ENCODE measurements around the gene PCTP. TPM values are rescaled to one million over a fixed set of nuclear protein-coding genes. Genes with fewer than 3 reads are reported as not detected.

The PCTP gene
- total RNA-seq, 2 donors from 2014 or later: 9.2 to 11.1 TPM

DNA sequence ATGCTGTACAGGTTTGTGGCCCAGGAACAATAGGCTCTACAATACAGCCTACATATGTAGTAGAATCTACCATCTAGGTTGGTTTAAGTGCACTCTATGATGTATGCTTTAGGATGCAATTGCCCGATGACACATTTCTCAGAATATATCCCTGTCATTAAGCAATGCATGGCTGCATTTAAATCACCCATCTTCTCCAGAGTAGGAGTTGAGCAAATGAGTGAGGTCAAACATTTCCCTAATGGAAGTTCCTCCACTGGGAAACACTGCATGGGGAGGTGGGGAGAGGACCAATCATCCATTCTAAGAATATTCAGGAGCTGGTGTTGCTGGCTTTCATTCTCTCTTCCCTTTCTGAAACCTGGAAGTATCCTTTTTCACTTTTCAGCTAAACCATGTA, 2.0 kb upstream of the PCTP start:
- ATAC-seq (replicated peaks in 1 of 2): no peak
- peaks cover 36% of the 10 kb centered on the region for H3K27me3 Mint-ChIP-seq (ENCODE audit: low read depth)

DNA sequence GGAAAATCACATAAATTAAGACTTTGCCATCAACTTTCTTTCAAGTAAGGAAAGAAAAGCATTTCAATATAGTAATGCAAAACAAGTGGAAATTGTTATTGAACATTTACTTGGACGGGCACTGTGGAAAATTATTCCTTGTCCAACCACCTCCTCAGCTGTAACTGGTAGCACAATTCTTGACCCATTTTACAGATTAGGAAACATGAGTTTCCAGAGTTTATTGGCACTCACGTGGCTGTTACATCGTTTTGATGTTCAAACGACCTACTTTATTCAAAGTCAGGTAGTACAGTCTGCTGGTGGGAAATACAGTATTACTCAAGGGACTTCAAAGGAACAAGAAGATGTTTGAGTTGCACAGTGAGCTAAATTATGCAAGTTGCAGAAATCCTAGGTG, 866 bp upstream of the PCTP start:
- Mint-ChIP-seq H3K27ac (peak overlapping the region; percentile 52), H3K9me3 (no peaks in the 10 kb centered on the region), H3K27me3 (ENCODE audit: low read depth) (peaks cover 35% of the 10 kb centered on the region), H3K36me3 (ENCODE audit: insufficient read depth in 2 of 2) (no peaks in the 10 kb centered on the region), H3K4me3 (peak overlapping the region; percentile 58 to 87), H3K4me1 (ENCODE audit: low read depth) (peaks cover 17% of the 10 kb centered on the region)
- ATAC-seq (replicated peaks in 1 of 2) (no peak), DNase-seq (no peak)

More for the DNA sequence above, 2.0 kb upstream of the PCTP start:
- no peak for DNase-seq
- Mint-ChIP-seq H3K4me3 (no peak overlapping the region), H3K36me3 (ENCODE audit: insufficient read depth in 2 of 2) (no peaks in the 10 kb centered on the region), H3K4me1 (ENCODE audit: low read depth) (peaks cover 17% of the 10 kb centered on the region), H3K9me3 (no peaks in the 10 kb centered on the region), H3K27ac (no peak overlapping the region)

DNA sequence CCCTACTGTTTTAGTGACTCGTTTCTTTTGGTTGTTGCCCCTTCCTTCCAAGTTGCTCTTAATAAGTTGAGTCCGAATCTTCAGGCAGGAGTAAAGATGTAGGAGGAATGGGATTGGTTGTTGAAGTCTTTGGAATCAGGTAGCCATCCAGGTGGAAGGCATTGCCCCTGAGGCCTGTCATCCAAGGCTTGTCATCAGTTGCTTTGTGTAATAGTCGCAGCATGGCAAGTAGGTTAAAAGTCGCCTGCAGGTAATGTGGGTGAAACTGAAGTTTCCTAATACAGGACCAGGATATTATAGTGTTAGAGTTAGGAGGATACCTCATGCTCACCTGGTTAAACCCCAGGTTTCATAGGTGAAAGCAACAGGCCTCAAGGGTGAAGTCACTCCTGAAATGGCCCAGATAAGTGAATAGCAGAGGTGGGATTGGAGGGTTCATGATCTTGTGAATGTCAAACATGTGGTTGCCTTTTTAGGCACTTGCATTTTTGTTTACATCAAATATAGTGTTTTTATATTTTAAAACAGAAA, 934 bp downstream of the PCTP start:
- H3K27ac Mint-ChIP-seq: peak overlapping the region; percentile 36
- peaks cover 0 to 1% of the 10 kb centered on the region in 2 donors for H3K36me3 Mint-ChIP-seq (ENCODE audit: insufficient read depth in 2 of 2)
- DNase-seq (no peak), ATAC-seq (replicated peaks in 1 of 2) (no peak)
- H3K4me1 Mint-ChIP-seq (ENCODE audit: low read depth): peaks cover 17% of the 10 kb centered on the region
- peak overlapping the region; percentile 58 to 87 for H3K4me3 Mint-ChIP-seq
- H3K27me3 Mint-ChIP-seq (ENCODE audit: low read depth): peaks cover 19% of the 10 kb centered on the region
- H3K9me3 Mint-ChIP-seq: no peaks in the 10 kb centered on the region

GRCh38 chr17:55756689-55757088, 5.8 kb downstream of the PCTP start:
- DNase-seq: no peak
- Mint-ChIP-seq H3K4me1 (ENCODE audit: low read depth) (peaks cover 6% of the 10 kb centered on the region), H3K4me3 (no peak overlapping the region), H3K27me3 (ENCODE audit: low read depth) (no peaks in the 10 kb centered on the region), H3K27ac (no peak overlapping the region), H3K9me3 (no peaks in the 10 kb centered on the region), H3K36me3 (ENCODE audit: insufficient read depth in 2 of 2) (peaks cover 0 to 1% of the 10 kb centered on the region in 2 donors)
- ATAC-seq (replicated peaks in 1 of 2): no peak

DNA sequence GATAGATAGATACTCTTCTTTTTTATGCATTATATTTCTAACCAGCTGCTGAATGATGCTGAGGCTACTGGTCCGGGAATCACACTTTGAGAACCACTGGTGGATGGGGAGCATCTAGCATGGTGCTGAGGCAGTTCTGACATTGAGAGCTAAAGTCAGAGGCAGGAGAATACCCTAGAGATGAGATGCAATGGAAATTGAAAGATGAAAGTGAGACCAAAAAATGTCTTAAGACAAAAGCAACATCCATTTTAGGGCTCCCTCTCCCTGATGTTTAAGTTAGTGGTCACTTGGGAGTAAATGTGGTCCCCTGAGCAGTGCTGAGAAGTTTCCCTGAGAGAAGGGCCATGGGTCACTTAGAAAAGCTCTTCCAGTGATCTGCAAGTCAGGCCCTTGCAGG, 6.8 kb downstream of the PCTP start:
- H3K27me3 Mint-ChIP-seq (ENCODE audit: low read depth): no peaks in the 10 kb centered on the region
- no peak for DNase-seq
- H3K27ac Mint-ChIP-seq: no peak overlapping the region
- H3K4me3 Mint-ChIP-seq: no peak overlapping the region
- peaks cover 0 to 1% of the 10 kb centered on the region in 2 donors for H3K36me3 Mint-ChIP-seq (ENCODE audit: insufficient read depth in 2 of 2)
- ATAC-seq (replicated peaks in 1 of 2): no peak
- no peaks in the 10 kb centered on the region for H3K9me3 Mint-ChIP-seq
- no peaks in the 10 kb centered on the region for H3K4me1 Mint-ChIP-seq (ENCODE audit: low read depth)

- H3K27ac Mint-ChIP-seq: no peak overlapping the region
- peaks cover 0 to 1% of the 10 kb centered on the region in 2 donors for H3K36me3 Mint-ChIP-seq (ENCODE audit: insufficient read depth in 2 of 2)
- no peak overlapping the region for H3K4me3 Mint-ChIP-seq
- no peak for ATAC-seq (replicated peaks in 1 of 2)
- DNase-seq: no peak
- H3K4me1 Mint-ChIP-seq (ENCODE audit: low read depth): no peaks in the 10 kb centered on the region
- no peaks in the 10 kb centered on the region for H3K27me3 Mint-ChIP-seq (ENCODE audit: low read depth)
- H3K9me3 Mint-ChIP-seq: no peaks in the 10 kb centered on the region
Observed at GRCh38 chr17:55758171-55758570, 7.3 kb downstream of the PCTP start.

GRCh38 chr17:55760643-55761355, 9.9 kb downstream of the PCTP start:
- ATAC-seq (replicated peaks in 1 of 2): no peak
- no peak overlapping the region for H3K4me3 Mint-ChIP-seq
- no peaks in the 10 kb centered on the region for H3K4me1 Mint-ChIP-seq (ENCODE audit: low read depth)
- peaks cover 0 to 1% of the 10 kb centered on the region in 2 donors for H3K36me3 Mint-ChIP-seq (ENCODE audit: insufficient read depth in 2 of 2)
- DNase-seq: no peak
- H3K9me3 Mint-ChIP-seq: no peaks in the 10 kb centered on the region
- H3K27ac Mint-ChIP-seq: no peak overlapping the region
- H3K27me3 Mint-ChIP-seq (ENCODE audit: low read depth): no peaks in the 10 kb centered on the region

GRCh38 chr17:55762086-55762858, 11.4 kb downstream of the PCTP start:
- Mint-ChIP-seq H3K27ac (no peak overlapping the region), H3K27me3 (ENCODE audit: low read depth) (no peaks in the 10 kb centered on the region), H3K9me3 (no peaks in the 10 kb centered on the region), H3K4me1 (ENCODE audit: low read depth) (no peaks in the 10 kb centered on the region), H3K4me3 (no peak overlapping the region), H3K36me3 (ENCODE audit: insufficient read depth in 2 of 2) (no peaks in the 10 kb centered on the region)
- ATAC-seq (replicated peaks in 1 of 2) (no peak), DNase-seq (no peak)

GRCh38 chr17:55763856-55764255, 13.0 kb downstream of the PCTP start:
- Mint-ChIP-seq H3K4me3 (no peak overlapping the region), H3K27ac (no peak overlapping the region), H3K4me1 (ENCODE audit: low read depth) (no peaks in the 10 kb centered on the region), H3K36me3 (ENCODE audit: insufficient read depth in 2 of 2) (peaks cover 0 to 2% of the 10 kb centered on the region in 2 donors), H3K9me3 (no peaks in the 10 kb centered on the region), H3K27me3 (ENCODE audit: low read depth) (no peaks in the 10 kb centered on the region)
- DNase-seq (no peak), ATAC-seq (replicated peaks in 1 of 2) (no peak)

- Mint-ChIP-seq H3K27ac (no peak overlapping the region), H3K4me3 (no peak overlapping the region), H3K4me1 (ENCODE audit: low read depth) (no peaks in the 10 kb centered on the region), H3K9me3 (no peaks in the 10 kb centered on the region), H3K27me3 (ENCODE audit: low read depth) (no peaks in the 10 kb centered on the region), H3K36me3 (ENCODE audit: insufficient read depth in 2 of 2) (peaks cover 0 to 2% of the 10 kb centered on the region in 2 donors)
- ATAC-seq (replicated peaks in 1 of 2) (no peak), DNase-seq (no peak)
Observed at GRCh38 chr17:55764610-55765009, 13.8 kb downstream of the PCTP start.

GRCh38 chr17:55765472-55765871, 14.6 kb downstream of the PCTP start:
- H3K4me3 Mint-ChIP-seq: no peak overlapping the region
- H3K9me3 Mint-ChIP-seq: no peaks in the 10 kb centered on the region
- H3K27ac Mint-ChIP-seq: no peak overlapping the region
- H3K4me1 Mint-ChIP-seq (ENCODE audit: low read depth): no peaks in the 10 kb centered on the region
- DNase-seq (no peak), ATAC-seq (replicated peaks in 1 of 2) (no peak)
- H3K36me3 Mint-ChIP-seq (ENCODE audit: insufficient read depth in 2 of 2): peaks cover 0 to 2% of the 10 kb centered on the region in 2 donors
- no peaks in the 10 kb centered on the region for H3K27me3 Mint-ChIP-seq (ENCODE audit: low read depth)

DNA sequence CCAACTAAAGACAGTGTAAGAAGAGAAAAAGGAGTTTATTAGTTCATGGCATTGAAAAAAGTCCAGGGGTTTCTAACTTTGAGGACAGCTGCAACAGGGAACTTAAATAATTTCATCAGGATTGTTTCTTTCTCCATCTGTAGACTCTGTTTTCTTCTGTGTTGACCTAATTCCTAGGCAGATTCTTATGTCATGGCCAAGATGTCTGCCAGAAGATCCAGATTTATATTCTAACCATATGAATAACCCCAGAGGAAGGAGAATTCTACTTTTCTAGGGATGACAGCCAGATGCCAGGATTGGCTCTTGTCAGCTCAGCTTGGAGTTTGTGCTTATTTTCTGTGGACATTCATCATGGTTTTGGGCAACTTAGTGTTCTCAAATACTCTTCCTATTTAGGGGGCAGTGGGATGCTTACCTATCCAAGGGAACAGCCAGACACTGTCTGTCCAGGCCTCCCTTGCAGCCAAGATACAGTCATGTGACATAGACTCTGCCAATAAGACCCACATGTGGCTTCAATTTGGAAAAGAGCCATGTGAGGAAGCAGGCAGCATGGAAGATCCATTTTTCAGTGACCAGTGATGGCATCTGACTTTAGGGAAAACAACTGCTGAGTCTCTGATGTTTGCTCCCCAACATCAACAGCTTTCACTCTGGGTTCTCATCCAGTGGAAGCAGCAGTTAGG, 18.2 kb downstream of the PCTP start:
- H3K27me3 Mint-ChIP-seq (ENCODE audit: low read depth): no peaks in the 10 kb centered on the region
- H3K27ac Mint-ChIP-seq: no peak overlapping the region
- H3K4me1 Mint-ChIP-seq (ENCODE audit: low read depth): no peaks in the 10 kb centered on the region
- H3K36me3 Mint-ChIP-seq (ENCODE audit: insufficient read depth in 2 of 2): peaks cover 0 to 2% of the 10 kb centered on the region in 2 donors
- ATAC-seq (replicated peaks in 1 of 2) (no peak), DNase-seq (no peak)
- no peak overlapping the region for H3K4me3 Mint-ChIP-seq
- H3K9me3 Mint-ChIP-seq: no peaks in the 10 kb centered on the region

DNA sequence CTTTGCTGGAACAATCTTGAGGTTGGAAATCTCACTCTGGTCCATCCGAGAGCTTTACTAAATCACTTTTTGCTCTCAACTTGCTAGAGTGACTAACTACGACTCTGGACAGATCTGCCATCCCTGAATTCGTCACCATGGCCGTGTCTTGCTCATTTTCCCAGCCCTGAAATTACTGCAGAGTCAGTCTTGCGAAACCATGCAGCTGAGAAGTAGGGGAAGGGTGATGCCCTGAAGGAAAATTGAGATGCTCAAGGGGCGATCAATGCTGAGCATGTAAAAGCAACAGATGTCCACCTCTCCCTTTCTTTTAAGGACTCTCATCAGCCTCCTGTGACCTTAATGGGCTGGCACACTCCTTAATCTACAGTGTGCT, 18.8 kb downstream of the PCTP start:
- H3K4me1 Mint-ChIP-seq (ENCODE audit: low read depth): no peaks in the 10 kb centered on the region
- H3K4me3 Mint-ChIP-seq: no peak overlapping the region
- no peak overlapping the region for H3K27ac Mint-ChIP-seq
- H3K36me3 Mint-ChIP-seq (ENCODE audit: insufficient read depth in 2 of 2): peaks cover 0 to 2% of the 10 kb centered on the region in 2 donors
- H3K27me3 Mint-ChIP-seq (ENCODE audit: low read depth): no peaks in the 10 kb centered on the region
- no peak for ATAC-seq (replicated peaks in 1 of 2)
- H3K9me3 Mint-ChIP-seq: no peaks in the 10 kb centered on the region
- no peak for DNase-seq
